Endothelial cell (in vitro differentiated cells): ENCODE measurements around the gene TEKT3. TPM values are rescaled to one million over a fixed set of nuclear protein-coding genes. Genes with fewer than 3 reads are reported as not detected.

ENCODE experiments used
- DNase-seq: peaks from one replicate; pipeline ENCODE4 v3.0.0; 2021; ENCODE audit warnings: low spot score
- H3K27ac Mint-ChIP-seq: one replicate; pipeline ENCODE4 v1.8.0; 2021; ENCODE audit warnings: mixed read lengths, inconsistent platforms; ENCODE audit not compliant: unreplicated experiment
- H3K27me3 Mint-ChIP-seq: one replicate; pipeline ENCODE4 v1.8.0; 2021; ENCODE audit warnings: mild to moderate bottlenecking, moderate library complexity, mixed read lengths, inconsistent platforms; ENCODE audit not compliant: unreplicated experiment
- H3K36me3 Mint-ChIP-seq: one replicate; pipeline ENCODE4 v1.8.0; 2021; ENCODE audit warnings: mild to moderate bottlenecking, low read depth, mixed read lengths, inconsistent platforms; ENCODE audit not compliant: unreplicated experiment
- H3K4me1 Mint-ChIP-seq: one replicate; pipeline ENCODE4 v1.8.0; 2021; ENCODE audit warnings: mild to moderate bottlenecking, mixed read lengths, inconsistent platforms; ENCODE audit not compliant: unreplicated experiment
- H3K4me3 Mint-ChIP-seq: one replicate; pipeline ENCODE4 v1.8.0; 2021; ENCODE audit warnings: mild to moderate bottlenecking, mixed read lengths, inconsistent platforms; ENCODE audit not compliant: unreplicated experiment
- H3K9me3 Mint-ChIP-seq: one replicate; pipeline ENCODE4 v1.8.0; 2021; ENCODE audit warnings: mixed read lengths, inconsistent platforms; ENCODE audit not compliant: unreplicated experiment
- total RNA-seq: library from RNA; stranded (reverse); fragmentation: NEBNext Ultra II Directional; extraction: Animal tissue kit (Norgen Biotek cat#: 25700); gene quantifications from one replicate; pipeline ENCODE4 v1.2.1, GENCODE V29; 2021; ENCODE audit not compliant: unreplicated experiment
- TF ChIP-seq, protein P1 (sequence below): fragments of 200-600 bp; sonication (generic); IDR thresholded peaks from one replicate; pipeline ENCODE4 v1.5.0; 2021; ENCODE audit warnings: antibody characterized with exemption; ENCODE audit not compliant: unreplicated experiment

Gene TEKT3
- total RNA-seq, 1 donor from 2014 or later: 5.8 TPM

DNA sequence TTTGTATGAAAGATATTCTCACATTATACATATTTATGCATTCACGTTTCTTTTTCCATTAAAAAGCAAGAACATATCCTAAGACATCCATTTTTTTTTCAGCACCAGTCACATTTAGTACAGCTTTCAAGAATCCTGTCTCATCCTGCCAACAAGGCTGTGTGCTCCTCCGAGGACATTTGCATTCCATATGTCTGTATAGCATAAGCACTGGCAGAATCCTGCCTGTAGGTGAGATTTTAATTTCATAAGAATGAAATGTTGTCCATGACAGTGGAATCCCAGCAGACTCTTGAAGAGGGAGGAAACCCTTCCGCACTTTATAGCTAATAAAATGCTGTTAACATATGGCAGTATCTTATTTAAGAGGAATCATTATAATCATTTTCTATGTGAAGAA is 73.4 kb downstream of the TEKT3 start:
- Mint-ChIP-seq H3K27ac (no peak overlapping the region), H3K4me3 (no peak overlapping the region), H3K9me3 (no peaks in the 10 kb centered on the region), H3K4me1 (peaks cover 25% of the 10 kb centered on the region), H3K27me3 (peaks cover 3% of the 10 kb centered on the region), H3K36me3 (no peaks in the 10 kb centered on the region)
- TF ChIP-seq, protein P1, sequence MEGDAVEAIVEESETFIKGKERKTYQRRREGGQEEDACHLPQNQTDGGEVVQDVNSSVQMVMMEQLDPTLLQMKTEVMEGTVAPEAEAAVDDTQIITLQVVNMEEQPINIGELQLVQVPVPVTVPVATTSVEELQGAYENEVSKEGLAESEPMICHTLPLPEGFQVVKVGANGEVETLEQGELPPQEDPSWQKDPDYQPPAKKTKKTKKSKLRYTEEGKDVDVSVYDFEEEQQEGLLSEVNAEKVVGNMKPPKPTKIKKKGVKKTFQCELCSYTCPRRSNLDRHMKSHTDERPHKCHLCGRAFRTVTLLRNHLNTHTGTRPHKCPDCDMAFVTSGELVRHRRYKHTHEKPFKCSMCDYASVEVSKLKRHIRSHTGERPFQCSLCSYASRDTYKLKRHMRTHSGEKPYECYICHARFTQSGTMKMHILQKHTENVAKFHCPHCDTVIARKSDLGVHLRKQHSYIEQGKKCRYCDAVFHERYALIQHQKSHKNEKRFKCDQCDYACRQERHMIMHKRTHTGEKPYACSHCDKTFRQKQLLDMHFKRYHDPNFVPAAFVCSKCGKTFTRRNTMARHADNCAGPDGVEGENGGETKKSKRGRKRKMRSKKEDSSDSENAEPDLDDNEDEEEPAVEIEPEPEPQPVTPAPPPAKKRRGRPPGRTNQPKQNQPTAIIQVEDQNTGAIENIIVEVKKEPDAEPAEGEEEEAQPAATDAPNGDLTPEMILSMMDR: no peak
- DNase-seq: no peak

DNA sequence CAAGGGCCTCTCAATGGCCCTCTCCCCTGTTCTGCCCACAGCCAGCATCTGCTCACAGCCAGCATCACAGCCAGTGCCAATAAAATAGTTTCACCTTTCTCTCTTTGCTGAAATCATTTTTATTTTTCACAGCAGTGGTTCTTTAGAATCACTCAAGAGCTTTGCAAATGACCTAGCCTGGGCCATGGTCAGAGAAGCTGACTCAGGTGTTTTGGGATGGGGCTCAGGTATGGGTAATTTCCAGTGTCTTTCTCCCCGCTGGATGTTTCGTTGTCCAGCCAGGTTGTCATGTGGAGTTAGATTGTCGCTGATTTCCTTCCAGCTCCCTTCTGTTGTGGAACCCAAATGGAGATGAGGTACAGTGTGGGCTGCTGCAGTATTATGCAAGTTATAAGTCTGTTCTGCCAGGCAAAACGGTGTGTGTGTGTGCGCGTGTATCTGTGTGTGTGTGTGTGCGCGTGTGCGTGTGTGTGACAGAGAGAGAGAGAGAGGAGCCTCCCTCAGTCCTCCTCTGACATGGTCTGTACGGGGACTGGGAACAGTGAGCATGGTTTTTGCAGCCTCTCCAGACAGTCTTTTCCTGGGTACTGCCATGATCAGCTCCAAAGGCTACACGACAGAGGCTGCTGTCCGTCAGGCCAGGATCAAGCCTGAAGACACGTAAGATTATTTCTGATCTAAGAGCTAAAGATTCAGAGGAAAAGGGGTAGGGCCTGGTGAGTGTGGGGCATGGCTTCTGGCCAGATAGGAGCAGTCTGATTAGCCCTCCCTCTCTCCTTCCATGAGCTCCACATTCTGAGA is 74.9 kb downstream of the TEKT3 start:
- peaks cover 20% of the 10 kb centered on the region for H3K4me1 Mint-ChIP-seq
- no peak for DNase-seq
- H3K27ac Mint-ChIP-seq: no peak overlapping the region
- no peaks in the 10 kb centered on the region for H3K36me3 Mint-ChIP-seq
- H3K4me3 Mint-ChIP-seq: no peak overlapping the region
- peaks cover 3% of the 10 kb centered on the region for H3K27me3 Mint-ChIP-seq
- H3K9me3 Mint-ChIP-seq: no peaks in the 10 kb centered on the region
- TF ChIP-seq, protein P1: no peak

DNA sequence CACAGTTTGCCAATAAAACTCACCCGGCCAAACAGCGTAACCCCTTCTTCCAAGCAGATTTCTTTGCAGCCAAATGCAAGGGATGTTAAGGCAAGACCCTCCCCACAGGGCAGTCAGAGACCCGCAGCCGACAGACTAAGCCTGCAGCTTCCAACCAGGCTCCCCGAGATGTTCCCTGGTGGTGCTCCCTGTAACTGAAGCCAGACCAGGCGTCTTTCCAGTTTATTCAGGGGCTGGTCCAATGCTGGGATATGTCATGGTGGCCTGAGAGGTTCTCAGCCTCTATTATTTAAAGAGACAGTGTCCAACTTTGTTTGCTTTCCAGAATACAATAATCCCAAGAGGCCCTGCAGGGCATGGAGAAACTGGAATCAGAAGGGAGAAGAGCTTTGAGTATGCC is 76.3 kb downstream of the TEKT3 start, which contains the start of gene PMP22:
PMP22 (minus strand) TSS at position 196 of the 400 bp plus-strand sequence. CDS start 4,599 bp downstream, outside the sequence.
- H3K9me3 Mint-ChIP-seq: no peaks in the 10 kb centered on the region
- no peak for DNase-seq
- no peak within 1 kb of the TSS for H3K4me3 Mint-ChIP-seq
- TF ChIP-seq, protein P1: no peak
- H3K36me3 Mint-ChIP-seq: peaks cover 4% of the 10 kb centered on the region
- H3K4me1 Mint-ChIP-seq: peaks cover 20% of the 10 kb centered on the region
- peaks cover 7% of the 10 kb centered on the region for H3K27me3 Mint-ChIP-seq
- H3K27ac Mint-ChIP-seq: no peak within 1 kb of the TSS

DNA sequence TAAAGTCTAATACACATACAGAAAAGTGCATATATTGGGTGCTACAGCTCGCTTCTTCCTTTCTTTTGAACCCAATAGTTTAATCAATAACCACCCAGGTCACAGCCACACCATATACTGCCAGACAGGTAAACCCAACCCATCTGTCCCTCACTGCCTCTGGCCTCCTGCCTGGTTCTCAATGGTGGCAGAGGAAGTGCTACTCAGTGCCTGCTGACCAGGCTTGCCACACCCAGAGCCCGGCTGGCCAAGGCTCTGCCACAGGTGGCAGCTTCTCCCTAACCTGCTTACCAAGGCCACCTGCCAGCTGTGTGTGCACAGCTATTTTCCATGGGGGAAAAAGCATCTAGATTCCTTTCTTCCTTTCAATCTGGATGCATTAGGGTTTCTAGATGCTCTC is 76.9 kb downstream of the TEKT3 start:
- no peak for DNase-seq
- no peak overlapping the region for H3K4me3 Mint-ChIP-seq
- H3K27ac Mint-ChIP-seq: no peak overlapping the region
- H3K27me3 Mint-ChIP-seq: peaks cover 8% of the 10 kb centered on the region
- TF ChIP-seq, protein P1: no peak
- no peaks in the 10 kb centered on the region for H3K9me3 Mint-ChIP-seq
- peaks cover 6% of the 10 kb centered on the region for H3K36me3 Mint-ChIP-seq
- H3K4me1 Mint-ChIP-seq: peaks cover 19% of the 10 kb centered on the region

DNA sequence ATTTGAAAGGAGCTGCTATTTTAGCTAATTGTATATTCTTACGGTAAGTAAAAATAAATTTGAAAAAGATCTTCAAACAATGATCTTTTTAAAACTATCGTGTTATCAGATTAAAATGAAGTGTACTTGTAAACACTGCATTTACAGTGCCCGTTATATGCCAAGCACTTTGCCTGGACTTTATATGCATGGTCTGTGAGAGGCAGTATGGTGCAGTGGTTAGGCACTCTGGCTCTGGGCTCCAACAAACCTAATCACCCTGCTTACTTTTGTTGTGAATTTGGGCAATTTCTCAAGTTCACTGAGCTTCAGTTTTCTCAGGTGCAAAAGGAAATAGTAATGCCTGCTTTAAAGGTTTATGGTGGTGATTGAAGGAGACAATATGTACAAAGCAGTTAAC is 77.7 kb downstream of the TEKT3 start:
- no peaks in the 10 kb centered on the region for H3K9me3 Mint-ChIP-seq
- H3K27ac Mint-ChIP-seq: no peak overlapping the region
- peaks cover 14% of the 10 kb centered on the region for H3K36me3 Mint-ChIP-seq
- TF ChIP-seq, protein P1: no peak
- H3K4me1 Mint-ChIP-seq: peaks cover 21% of the 10 kb centered on the region
- DNase-seq: no peak
- H3K4me3 Mint-ChIP-seq: peak overlapping the region; percentile 96
- H3K27me3 Mint-ChIP-seq: peaks cover 8% of the 10 kb centered on the region
